ENCODE data around the gene ARHGAP44. TPM values are rescaled to one million over a fixed set of nuclear protein-coding genes. Genes with fewer than 3 reads are reported as not detected.

Gene ARHGAP44
- total and polyA plus RNA-seq, 2 of the 4 experiments (the other 2 are of a cell fraction): 0.54 to 1.0 TPM

DNA sequence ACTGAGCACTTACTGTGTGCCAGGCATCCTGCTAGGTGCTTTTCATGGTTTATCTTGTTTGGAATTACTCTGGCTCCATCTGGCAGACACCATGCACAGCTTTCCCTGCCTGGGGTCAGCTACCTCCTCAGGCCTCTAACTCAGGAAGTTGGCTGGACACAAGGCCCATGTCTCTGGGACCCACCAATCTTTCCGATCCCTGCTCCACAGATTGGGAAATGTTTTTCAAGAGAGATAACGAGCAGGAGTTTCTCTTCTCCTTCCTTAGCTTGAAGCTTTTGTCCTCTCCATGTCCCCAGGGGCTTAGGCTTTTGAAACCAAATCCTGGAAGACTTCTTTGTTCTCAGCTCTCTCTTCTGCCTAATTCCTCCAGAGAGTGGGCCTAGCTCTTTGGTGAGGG lies 240.0 kb downstream of the ARHGAP44 start:
- H4K91ac ChIP-seq (ENCODE audit: insufficient read depth, low read depth, low read length): no peak overlapping the region
- H2AK9ac ChIP-seq (replicated peaks; ENCODE audit: low read depth, low read length, poor library complexity): no peak overlapping the region
- no peak overlapping the region for H4K5ac ChIP-seq (ENCODE audit: low read depth, low read length)
- TF ChIP-seq MAZ (IDR thresholded peaks at IDR 0.05; ENCODE audit: borderline replicate concordance, low read depth, low read length) (no peak), MXI1 (IDR thresholded peaks at IDR 0.05; ENCODE audit: borderline replicate concordance, low read depth, low read length) (no peak), RCOR1 (IDR thresholded peaks at IDR 0.05; ENCODE audit: insufficient replicate concordance, low read length) (no peak), POLR2A (IDR thresholded peaks at IDR 0.05; ENCODE audit: low read depth, low read length) (no peak), NFE2L2 (IDR thresholded peaks at IDR 0.05; ENCODE audit: low read depth, low read length) (no peak), RAD21 (IDR thresholded peaks at IDR 0.05; ENCODE audit: low read length) (no peak), BHLHE40 (IDR thresholded peaks at IDR 0.05; ENCODE audit: low read depth, low read length) (no peak), MAFK (IDR thresholded peaks at IDR 0.05; ENCODE audit: low read depth, low read length) (no peak)
- TF ChIP-seq, protein P1, sequence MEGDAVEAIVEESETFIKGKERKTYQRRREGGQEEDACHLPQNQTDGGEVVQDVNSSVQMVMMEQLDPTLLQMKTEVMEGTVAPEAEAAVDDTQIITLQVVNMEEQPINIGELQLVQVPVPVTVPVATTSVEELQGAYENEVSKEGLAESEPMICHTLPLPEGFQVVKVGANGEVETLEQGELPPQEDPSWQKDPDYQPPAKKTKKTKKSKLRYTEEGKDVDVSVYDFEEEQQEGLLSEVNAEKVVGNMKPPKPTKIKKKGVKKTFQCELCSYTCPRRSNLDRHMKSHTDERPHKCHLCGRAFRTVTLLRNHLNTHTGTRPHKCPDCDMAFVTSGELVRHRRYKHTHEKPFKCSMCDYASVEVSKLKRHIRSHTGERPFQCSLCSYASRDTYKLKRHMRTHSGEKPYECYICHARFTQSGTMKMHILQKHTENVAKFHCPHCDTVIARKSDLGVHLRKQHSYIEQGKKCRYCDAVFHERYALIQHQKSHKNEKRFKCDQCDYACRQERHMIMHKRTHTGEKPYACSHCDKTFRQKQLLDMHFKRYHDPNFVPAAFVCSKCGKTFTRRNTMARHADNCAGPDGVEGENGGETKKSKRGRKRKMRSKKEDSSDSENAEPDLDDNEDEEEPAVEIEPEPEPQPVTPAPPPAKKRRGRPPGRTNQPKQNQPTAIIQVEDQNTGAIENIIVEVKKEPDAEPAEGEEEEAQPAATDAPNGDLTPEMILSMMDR (conservative IDR thresholded peaks at IDR 0.05; ENCODE audit: low read depth, low read length): no peak
- DNase-seq (no peak), ATAC-seq (ENCODE audit: low read depth) (no peak)
- H3K56ac ChIP-seq (ENCODE audit: extremely low read depth, insufficient read depth, low read length): no peak overlapping the region
- dilution Hi-C loops (cut with HindIII; ENCODE audit: low sequenced_read_pairs, unreplicated experiment) (no loop called here), in situ Hi-C loops (cut with MboI; ENCODE audit: low sequenced_read_pairs) (no loop called here), intact Hi-C loops (cut with micrococcal nuclease) (no loop called here)
- no TSS peak for BruUV-seq (replicated peaks)
- no peak overlapping the region for H3K23ac ChIP-seq (ENCODE audit: low read depth, low read length)
- H2AK5ac ChIP-seq (ENCODE audit: low read depth, low read length): no peak overlapping the region
- no peak overlapping the region for H3K9ac ChIP-seq (ENCODE audit: low read depth, low read length)
- H2BK120ac ChIP-seq (ENCODE audit: low read depth, low read length): no peak overlapping the region
- no peak overlapping the region for H2AFZ ChIP-seq (replicated peaks; ENCODE audit: low read length, poor library complexity)
- peaks cover 4% of the 10 kb centered on the region for H3K27me3 ChIP-seq (ENCODE audit: control insufficient read depth, insufficient read depth, low read length)
- CTCF ChIA-PET: interaction anchor here (4.4 kb wide), 1 partner anchor 11 kb away, joined by 16 read pairs; the partner anchor contains the start of gene ELAC2
- H3K27ac ChIP-seq (ENCODE audit: insufficient read depth, low read length): no peak overlapping the region
- no peak overlapping the region for H2BK5ac ChIP-seq (ENCODE audit: low read depth, low read length, poor library complexity, severe bottlenecking)
- H4K20me1 ChIP-seq (ENCODE audit: insufficient read depth, low read length): no peaks in the 10 kb centered on the region
- H3K79me1 ChIP-seq (ENCODE audit: low read depth in 1 of 2, low read length in 2 of 2): no peaks in the 10 kb centered on the region
- 50% methylated on average over 2 of the region's 2 CpGs; no CpG with 5 or more reads in 1 of the 2 experiments for WGBS, 2 experiments (ENCODE audit: extremely low coverage in 2 of 2, insufficient read length in 1 of 2)
- peaks cover 7% of the 10 kb centered on the region; the same call in 1 of the 2 replicates for H3K9me1 ChIP-seq (ENCODE audit: insufficient read depth, low read length)
- H3K36me3 ChIP-seq (ENCODE audit: control insufficient read depth, insufficient read depth, low read length): no peaks in the 10 kb centered on the region
- H4K8ac ChIP-seq (ENCODE audit: low read depth in 2 of 2, low read length in 2 of 2): no peak overlapping the region
- no peak overlapping the region for H2BK15ac ChIP-seq (ENCODE audit: low read depth, low read length)
- no peak overlapping the region for H2BK20ac ChIP-seq (ENCODE audit: low read depth, low read length)
- no peak overlapping the region for H3K14ac ChIP-seq (replicated peaks; ENCODE audit: low read depth, low read length)
- H3K4me3 ChIP-seq (ENCODE audit: insufficient read depth, low read depth, low read length): no peak overlapping the region
- no peaks in the 10 kb centered on the region for H3K9me3 ChIP-seq (ENCODE audit: control insufficient read depth, insufficient read depth, low read length)
- POLR2A ChIA-PET (ENCODE audit: unreplicated experiment): no interaction called here
- no peaks in the 10 kb centered on the region for H3K4me1 ChIP-seq (ENCODE audit: control insufficient read depth, insufficient read depth, low read length)
- H3K18ac ChIP-seq (ENCODE audit: low read depth, low read length): no peak overlapping the region
- H3K4me2 ChIP-seq (ENCODE audit: low read depth, low read length): no peak overlapping the region
- no peak overlapping the region for H3K4ac ChIP-seq (ENCODE audit: low read depth, low read length)

All from IMR-90 (cell line).